Measurements from ENCODE around the gene DRC1.

Gene DRC1

GRCh38 chr2:26477911-26478253 lies 76.2 kb downstream of the DRC1 start, which contains the start of gene OTOF:
TSS of gene OTOF (minus strand) at chr2:26478124.
- DNase-seq (ENCODE audit: low read depth), result no peak

- no peak for DNase-seq (ENCODE audit: low read depth)
Measured at GRCh38 chr2:26478366-26478765, 76.6 kb downstream of the DRC1 start.

GRCh38 chr2:26479131-26479788 lies 77.5 kb downstream of the DRC1 start:
- DNase-seq (ENCODE audit: low read depth), result no peak

DNA sequence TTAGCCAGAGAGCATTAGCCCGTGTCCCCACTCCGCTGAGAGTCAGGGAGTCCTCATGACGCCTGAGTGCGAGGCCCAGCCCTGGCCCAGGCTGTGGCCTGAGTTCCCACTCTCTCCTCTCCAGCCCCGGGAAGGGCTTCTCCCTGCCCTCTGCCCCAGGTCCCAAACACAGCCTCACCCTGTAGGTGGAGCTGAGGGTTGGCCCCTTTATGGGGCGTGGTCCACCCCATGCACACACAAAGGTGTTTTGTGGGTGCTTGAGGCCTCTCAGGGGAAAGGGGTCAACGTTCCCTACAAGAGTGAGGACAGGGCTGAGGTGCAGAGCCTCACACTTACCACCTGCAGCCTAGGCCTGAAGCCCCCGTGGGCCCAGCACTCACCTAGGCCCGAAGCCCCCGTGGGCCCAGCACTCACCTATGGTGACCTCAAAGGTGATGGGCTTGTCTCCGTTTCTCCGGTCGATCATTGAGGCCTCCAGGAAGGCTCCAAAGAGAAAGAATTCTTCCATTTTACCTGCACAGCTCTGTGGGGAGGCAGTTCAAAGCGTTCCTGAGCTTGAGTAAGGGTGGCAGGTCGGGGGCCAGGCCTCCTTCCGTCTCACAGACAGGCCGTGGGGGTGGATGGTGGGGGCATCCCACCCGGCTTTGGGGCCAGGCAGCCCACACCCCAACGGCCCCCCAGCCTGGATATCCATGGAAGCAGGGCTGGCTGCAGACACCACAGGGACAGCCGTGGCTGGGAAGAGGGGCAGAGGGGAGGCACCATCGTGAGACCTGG lies 78.3 kb downstream of the DRC1 start:
- no peak for DNase-seq (ENCODE audit: low read depth)

DNA sequence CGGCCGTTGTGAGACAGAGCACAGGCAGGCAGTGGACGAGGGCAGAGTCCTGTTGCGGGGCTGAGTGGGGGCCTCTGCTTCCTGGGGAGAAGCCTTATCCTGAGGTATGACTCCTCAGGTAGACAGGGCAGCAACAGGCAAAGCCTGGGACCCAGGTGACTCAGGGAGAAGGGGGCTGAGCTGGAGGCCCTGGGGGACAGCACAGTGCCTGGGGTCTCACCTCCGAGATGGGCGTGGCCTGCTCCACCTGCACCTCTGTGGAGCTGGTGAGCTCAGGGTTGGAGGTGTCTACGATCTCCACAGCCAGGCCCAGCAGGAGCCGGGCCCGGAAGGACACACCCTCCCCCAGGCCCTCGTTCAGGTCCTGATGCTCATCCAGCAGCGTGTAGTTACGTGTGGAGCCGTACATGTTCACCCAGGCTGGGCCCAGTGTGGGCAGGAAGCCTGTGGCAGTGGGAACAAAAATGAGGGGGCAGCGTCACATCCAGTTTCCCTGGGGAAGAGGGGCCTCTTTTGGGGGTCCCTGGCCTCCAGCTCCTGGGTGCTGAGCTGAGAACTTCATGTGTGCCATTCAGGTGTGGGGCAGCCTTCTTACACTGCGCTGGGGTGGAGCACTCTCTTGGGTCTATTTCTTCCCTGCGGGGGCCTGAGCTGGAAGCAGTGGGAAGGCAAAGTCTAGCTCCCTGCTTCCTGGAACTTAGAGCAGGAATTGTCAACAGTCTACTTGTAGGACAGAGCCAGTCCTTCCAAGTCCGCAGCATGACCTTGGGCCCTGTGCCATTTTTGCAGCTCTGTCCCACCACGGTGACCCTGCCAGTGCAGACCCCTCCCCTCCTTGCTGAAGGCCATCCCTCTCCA lies 79.1 kb downstream of the DRC1 start:
- no peak for DNase-seq (ENCODE audit: low read depth)

DNA sequence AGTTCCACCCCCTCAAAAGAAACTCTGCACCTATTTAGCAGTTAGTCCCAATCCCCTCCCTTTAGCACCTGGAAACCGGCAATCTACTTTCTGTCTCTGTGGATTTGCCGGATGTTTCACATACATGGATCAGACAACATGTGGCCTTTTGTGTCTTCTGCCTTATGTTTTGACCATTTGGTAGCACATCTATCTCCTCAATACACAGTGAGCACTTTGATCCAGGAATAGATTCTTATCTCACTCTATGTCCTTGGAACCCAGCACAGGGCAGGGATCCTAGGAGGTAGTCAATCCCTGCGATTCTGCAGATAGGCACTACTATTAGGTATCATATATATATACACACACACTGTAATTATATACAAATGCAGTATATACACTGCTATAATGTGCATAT lies 80.0 kb downstream of the DRC1 start:
- no peak for DNase-seq (ENCODE audit: low read depth)

DNA sequence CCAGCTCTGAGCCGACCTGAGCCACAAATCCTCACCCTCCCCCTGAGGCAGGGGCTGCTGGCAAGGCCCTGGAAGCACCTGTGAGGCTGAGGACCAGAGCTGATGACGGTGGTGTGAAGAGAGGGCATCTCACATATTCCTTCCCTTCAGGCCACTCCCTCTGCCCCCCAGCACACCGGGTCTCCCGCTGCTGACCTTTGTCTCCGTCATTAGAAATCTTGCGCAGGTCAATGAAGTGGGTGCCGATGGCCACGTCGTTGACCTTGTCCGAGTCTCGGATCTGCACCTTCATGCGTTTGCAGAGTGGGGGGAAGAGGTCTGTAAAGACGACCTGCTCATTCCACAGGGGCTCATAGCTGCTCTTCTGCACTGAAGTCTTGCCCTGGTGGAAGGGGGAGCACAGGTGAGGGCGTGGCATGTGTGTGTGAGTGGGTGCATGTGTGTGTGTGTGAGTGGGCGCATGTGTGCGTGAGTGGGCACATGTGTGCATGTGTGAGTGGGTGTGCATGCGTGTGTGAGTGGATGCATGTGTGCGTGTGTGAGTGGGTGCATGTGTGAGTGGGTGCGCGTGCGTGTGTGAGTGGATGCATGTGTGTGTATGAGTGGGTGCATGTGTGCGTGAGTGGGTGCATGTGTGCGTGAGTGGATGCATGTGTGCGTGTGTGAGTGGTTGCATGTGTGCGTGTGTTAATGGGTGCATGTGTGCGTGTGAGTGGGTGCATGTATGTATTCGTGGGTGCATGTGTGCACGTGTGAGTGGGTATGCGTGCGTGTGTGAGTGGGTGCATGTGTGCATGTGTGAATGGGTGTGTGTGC lies 80.7 kb downstream of the DRC1 start:
- no peak for DNase-seq (ENCODE audit: low read depth)

DNA sequence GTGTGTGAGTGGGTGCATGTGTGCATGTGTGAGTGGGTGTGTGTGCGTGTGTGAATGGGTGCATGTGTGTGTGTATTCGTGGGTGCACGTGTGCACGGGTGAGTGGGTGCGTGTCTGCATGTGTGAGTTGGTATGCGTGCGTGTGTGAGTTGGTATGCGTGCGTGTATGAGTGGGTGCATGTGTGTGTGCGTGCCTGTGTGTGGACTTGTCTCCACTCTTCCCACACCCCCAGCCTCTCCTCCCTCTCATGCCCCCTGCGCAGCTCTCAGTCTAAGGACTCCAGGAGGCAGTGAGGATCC lies 81.3 kb downstream of the DRC1 start:
- DNase-seq (ENCODE audit: low read depth), result no peak

DNA sequence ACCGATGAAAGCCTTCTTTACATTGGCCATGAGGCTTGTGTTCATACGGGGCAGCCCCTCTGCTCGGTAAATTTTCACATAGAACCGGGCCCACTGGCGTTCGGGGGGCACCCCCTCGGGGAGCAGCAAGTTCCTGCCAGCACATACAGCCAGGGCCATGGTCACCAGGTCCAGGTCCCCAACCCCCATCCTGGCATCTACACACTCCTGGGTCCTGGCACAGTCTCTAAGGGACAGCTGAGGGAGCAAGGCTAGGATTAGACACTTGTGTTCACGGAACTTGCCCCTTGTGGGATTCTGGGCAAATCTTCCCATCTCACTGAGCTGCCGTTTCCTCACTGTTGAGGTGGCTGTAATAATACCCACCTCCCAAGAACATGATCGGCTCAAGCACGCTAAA lies 81.8 kb downstream of the DRC1 start:
- no peak for DNase-seq (ENCODE audit: low read depth)

GRCh38 chr2:26483957-26484565 lies 82.3 kb downstream of the DRC1 start:
- no peak for DNase-seq (ENCODE audit: low read depth)

DNA sequence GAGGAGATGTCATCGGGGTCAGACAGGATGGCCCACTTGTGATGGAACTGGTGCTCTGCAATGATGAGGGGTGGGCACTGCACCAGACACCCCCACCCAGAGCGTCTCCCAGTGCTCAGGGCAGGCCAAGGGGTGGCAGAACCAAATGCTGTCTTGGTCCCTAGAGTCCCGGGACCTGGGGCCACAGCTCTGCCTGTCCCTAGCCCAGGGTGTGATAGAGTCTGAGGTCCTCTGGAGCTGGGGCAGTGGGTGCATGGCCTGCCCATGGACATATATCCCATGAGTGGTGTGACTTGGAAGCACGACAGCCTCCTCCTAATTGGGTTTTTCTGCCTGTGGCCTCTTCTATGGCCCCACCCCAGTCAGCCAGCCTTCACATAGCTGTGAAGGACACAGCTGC lies 82.9 kb downstream of the DRC1 start:
- DNase-seq (ENCODE audit: low read depth), result no peak

GRCh38 chr2:26485099-26485498 lies 83.4 kb downstream of the DRC1 start:
- DNase-seq (ENCODE audit: low read depth), result no peak

DNA sequence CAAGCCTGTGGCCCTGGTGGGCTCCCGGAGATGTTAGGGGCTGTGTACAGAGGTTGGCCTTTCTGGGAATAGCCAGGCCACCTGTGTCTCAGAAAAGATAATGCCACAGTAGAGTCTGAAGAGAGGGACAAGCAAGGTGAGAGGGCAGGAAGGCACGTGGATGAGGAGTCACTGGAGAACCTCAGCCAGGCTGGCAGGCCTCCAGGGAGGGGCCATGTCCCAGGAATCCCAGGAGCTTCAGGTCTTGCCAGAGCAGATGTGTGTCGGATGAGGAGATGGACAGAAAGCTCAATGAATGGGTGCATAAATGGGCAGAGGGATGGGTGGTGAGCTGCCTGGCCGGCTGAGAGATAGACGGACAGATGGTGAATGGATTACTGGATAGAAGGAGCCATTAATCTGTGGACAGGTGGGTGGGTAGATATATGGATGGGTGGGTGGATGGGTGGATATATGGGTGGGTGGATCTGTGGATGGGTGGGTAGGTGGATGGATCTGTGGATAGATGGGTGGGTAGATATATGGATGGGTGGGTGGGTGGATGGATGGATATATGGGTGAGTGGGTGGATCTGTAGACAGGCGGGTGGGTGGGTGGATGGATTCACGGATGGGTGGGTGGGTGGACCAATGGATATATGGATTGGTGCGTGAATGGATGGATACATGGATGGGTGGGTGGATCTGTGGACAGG lies 84.2 kb downstream of the DRC1 start:
- DNase-seq (ENCODE audit: low read depth), result no peak

DNA sequence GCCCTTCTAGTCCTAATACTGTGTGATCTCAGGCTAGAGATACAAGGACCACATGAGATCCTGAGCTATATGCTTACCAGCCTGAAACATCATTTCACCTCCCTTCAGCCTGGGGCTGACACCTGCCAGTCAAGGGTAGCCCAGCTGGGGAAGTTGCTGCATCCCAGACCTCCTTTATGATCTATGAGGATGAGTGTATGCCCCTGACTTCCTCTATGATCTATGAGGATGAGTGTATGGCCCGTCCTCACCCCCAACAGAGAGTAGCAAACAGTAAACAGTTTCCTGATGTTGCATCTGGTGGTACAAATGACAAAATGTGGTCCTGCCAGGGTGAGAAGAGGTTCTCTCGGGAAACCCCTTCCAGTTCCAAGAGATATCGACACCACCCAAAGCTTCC lies 85.1 kb downstream of the DRC1 start:
- no peak for DNase-seq (ENCODE audit: low read depth)

DNA sequence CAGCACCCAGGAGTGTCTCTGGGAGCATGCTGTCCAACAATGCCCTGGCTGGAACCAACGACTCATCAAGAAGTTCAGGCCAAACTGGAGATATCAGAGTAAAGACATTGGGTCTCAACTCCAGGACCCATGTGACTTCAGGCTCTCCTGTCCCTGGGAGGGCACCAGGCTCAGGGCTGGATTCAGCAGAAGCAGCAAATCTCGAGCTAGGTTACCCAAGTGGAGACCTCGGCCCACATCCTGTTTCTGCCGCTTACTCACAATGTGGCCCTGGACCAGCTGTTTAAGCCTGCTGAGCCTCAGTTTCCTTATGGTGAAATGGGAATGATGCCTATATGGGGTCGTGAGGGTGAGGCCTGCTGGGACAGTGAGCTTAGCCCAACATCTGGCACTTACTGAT lies 85.5 kb downstream of the DRC1 start:
- no peak for DNase-seq (ENCODE audit: low read depth)

DNA sequence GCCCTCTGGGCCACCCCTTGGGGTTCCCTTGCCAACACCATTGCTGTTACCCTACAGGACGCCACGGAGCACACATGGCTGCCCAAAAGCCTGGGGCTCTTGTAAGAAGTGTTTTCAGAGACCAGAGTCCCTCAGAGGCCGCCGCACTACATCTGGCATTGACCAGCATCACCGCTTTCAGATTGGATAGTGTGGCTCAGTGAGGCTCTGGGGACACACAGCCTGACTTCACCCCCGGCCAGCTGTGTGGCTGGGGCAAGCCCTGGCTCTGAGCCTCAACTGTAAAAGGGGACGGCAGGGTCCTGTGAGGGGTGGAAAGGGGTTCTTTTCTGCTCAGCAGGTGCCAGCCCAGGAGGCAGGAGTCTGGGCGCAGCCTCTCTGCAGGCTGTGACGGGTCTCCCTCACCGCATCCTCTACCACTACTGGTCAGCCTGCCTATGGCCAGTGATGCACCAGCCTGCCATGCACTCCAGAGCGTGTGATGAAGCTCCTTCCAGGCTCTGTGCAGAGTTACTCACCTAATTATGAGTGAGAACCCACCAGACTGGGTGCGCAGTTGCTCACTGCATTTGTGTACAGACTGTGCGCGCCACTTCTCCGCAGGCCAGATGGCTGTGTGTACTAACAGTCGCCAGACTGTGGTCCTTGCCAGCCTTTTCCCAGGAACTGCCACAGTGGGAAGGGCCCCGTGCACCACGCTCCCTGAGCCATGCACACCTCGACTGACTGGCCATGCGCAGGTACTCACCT lies 86.9 kb downstream of the DRC1 start:
- no peak for DNase-seq (ENCODE audit: low read depth)

GRCh38 chr2:26489213-26489850 lies 87.6 kb downstream of the DRC1 start:
- no peak for DNase-seq (ENCODE audit: low read depth)

GRCh38 chr2:26491563-26492167 lies 89.9 kb downstream of the DRC1 start:
- no peak for DNase-seq (ENCODE audit: low read depth)

GRCh38 chr2:26492749-26493515 lies 91.2 kb downstream of the DRC1 start:
- DNase-seq (ENCODE audit: low read depth), result no peak

Measured in stimulated activated CD8-positive, alpha-beta memory T cell treated with anti-CD3 and anti-CD28 coated beads, Interleukin-12 subunit alpha, Interleukin-12 subunit beta, amount 100 ng/mL, for 4 hours (primary cell).